Umbilical cord (tissue), 2 donors: Measurements from ENCODE around the gene CHST8. TPM values are rescaled to one million over a fixed set of nuclear protein-coding genes. Genes with fewer than 3 reads are reported as not detected.

Source experiments
- DNase-seq: peaks from one replicate; pipeline ENCODE4 v3.0.0-alpha.2; 2015; ENCODE audit warnings: low spot score
- total RNA-seq: library from RNA; depleted of rRNA; stranded (reverse); fragments of >200 nt; gene quantifications from one replicate; pipeline ENCODE4 v1.2.3, GENCODE V29; 2014; ENCODE audit warnings: low replicate concordance; ENCODE audit not compliant: insufficient read depth

The CHST8 gene
- total RNA-seq, 1 donor from 2014 or later, result not detected

GRCh38 chr19:33736158-33736557, 114.4 kb downstream of the CHST8 start:
- no peak for DNase-seq

- DNase-seq, result no peak
Measured at GRCh38 chr19:33736787-33737186, 115.0 kb downstream of the CHST8 start.

- no peak for DNase-seq
Measured at GRCh38 chr19:33737681-33738371, 116.1 kb downstream of the CHST8 start.

- peak; percentile 52 for DNase-seq
Measured at GRCh38 chr19:33740811-33741396, 119.2 kb downstream of the CHST8 start.

- DNase-seq, result no peak
Measured at GRCh38 chr19:33745297-33745696, 123.5 kb downstream of the CHST8 start.

- no peak for DNase-seq
Measured at GRCh38 chr19:33746159-33746558, 124.4 kb downstream of the CHST8 start.

GRCh38 chr19:33747273-33747672, 125.5 kb downstream of the CHST8 start:
- no peak for DNase-seq

GRCh38 chr19:33748231-33748630, 126.5 kb downstream of the CHST8 start:
- no peak for DNase-seq

- DNase-seq, result no peak
Measured at GRCh38 chr19:33749016-33749415, 127.3 kb downstream of the CHST8 start.

- DNase-seq, result no peak
Measured at GRCh38 chr19:33749619-33750175, 127.9 kb downstream of the CHST8 start.

GRCh38 chr19:33750587-33751435, 129.1 kb downstream of the CHST8 start:
- no peak for DNase-seq

- no peak for DNase-seq
Measured at GRCh38 chr19:33751436-33751770, 129.7 kb downstream of the CHST8 start.

GRCh38 chr19:33752018-33752800, 130.5 kb downstream of the CHST8 start:
- no peak for DNase-seq

- no peak for DNase-seq
Measured at GRCh38 chr19:33752945-33753344, 131.2 kb downstream of the CHST8 start.

GRCh38 chr19:33754361-33754760, 132.6 kb downstream of the CHST8 start:
- no peak for DNase-seq

- no peak for DNase-seq
Measured at GRCh38 chr19:33755099-33756035, 133.6 kb downstream of the CHST8 start.

- DNase-seq, result no peak
Measured at GRCh38 chr19:33756177-33756576, 134.4 kb downstream of the CHST8 start.

- no peak for DNase-seq
Measured at GRCh38 chr19:33758541-33759013, 136.8 kb downstream of the CHST8 start.

GRCh38 chr19:33759356-33759755, 137.6 kb downstream of the CHST8 start:
- no peak for DNase-seq

- no peak for DNase-seq
Measured at GRCh38 chr19:33763633-33764371, 142.0 kb downstream of the CHST8 start.
